Measurements from ENCODE around the gene RBMS3.

The RBMS3 gene

GRCh38 chr3:29892976-29893554 lies 612.2 kb downstream of the RBMS3 start:
- DNase-seq (ENCODE audit: low read depth) = no peak

GRCh38 chr3:29896856-29897255 lies 616.0 kb downstream of the RBMS3 start:
- no peak for DNase-seq (ENCODE audit: low read depth)

- no peak for DNase-seq (ENCODE audit: low read depth)
Observed at GRCh38 chr3:29898171-29898965, 617.5 kb downstream of the RBMS3 start.

- DNase-seq (ENCODE audit: low read depth) = no peak
Observed at GRCh38 chr3:29899021-29899420, 618.1 kb downstream of the RBMS3 start.

GRCh38 chr3:29901097-29901496 lies 620.2 kb downstream of the RBMS3 start:
- DNase-seq (ENCODE audit: low read depth) = no peak

GRCh38 chr3:29903600-29903999 lies 622.7 kb downstream of the RBMS3 start:
- DNase-seq (ENCODE audit: low read depth) = no peak

- no peak for DNase-seq (ENCODE audit: low read depth)
Observed at GRCh38 chr3:29906906-29907305, 626.0 kb downstream of the RBMS3 start.

GRCh38 chr3:29912600-29913288 lies 631.9 kb downstream of the RBMS3 start:
- DNase-seq (ENCODE audit: low read depth) = no peak

- DNase-seq (ENCODE audit: low read depth) = no peak
Observed at GRCh38 chr3:29914861-29915524, 634.1 kb downstream of the RBMS3 start.

- DNase-seq (ENCODE audit: low read depth) = no peak
Observed at GRCh38 chr3:29919571-29919970, 638.7 kb downstream of the RBMS3 start.

- no peak for DNase-seq (ENCODE audit: low read depth)
Observed at GRCh38 chr3:29922992-29923746, 642.3 kb downstream of the RBMS3 start.

- no peak for DNase-seq (ENCODE audit: low read depth)
Observed at GRCh38 chr3:29924783-29925561, 644.1 kb downstream of the RBMS3 start.

- DNase-seq (ENCODE audit: low read depth) = no peak
Observed at GRCh38 chr3:29926378-29926777, 645.5 kb downstream of the RBMS3 start.

GRCh38 chr3:29932696-29933325 lies 651.9 kb downstream of the RBMS3 start:
- no peak for DNase-seq (ENCODE audit: low read depth)

GRCh38 chr3:29933802-29934490 lies 653.1 kb downstream of the RBMS3 start:
- DNase-seq (ENCODE audit: low read depth) = no peak

GRCh38 chr3:29934751-29935150 lies 653.9 kb downstream of the RBMS3 start:
- no peak for DNase-seq (ENCODE audit: low read depth)

GRCh38 chr3:29936054-29936453 lies 655.2 kb downstream of the RBMS3 start:
- DNase-seq (ENCODE audit: low read depth) = no peak

- no peak for DNase-seq (ENCODE audit: low read depth)
Observed at GRCh38 chr3:29936766-29937165, 655.9 kb downstream of the RBMS3 start.

GRCh38 chr3:29937185-29937584 lies 656.3 kb downstream of the RBMS3 start:
- no peak for DNase-seq (ENCODE audit: low read depth)

- DNase-seq (ENCODE audit: low read depth) = no peak
Observed at GRCh38 chr3:29940759-29941323, 660.0 kb downstream of the RBMS3 start.
